Activated T-cell treated with anti-CD3 and anti-CD28 coated beads, Interleukin-2, amount 50 U/mL, for 24 hours (primary cell): ENCODE data around the gene PLCH1.
"Not testable (repeated sequence)": the region's sequence is repeated elsewhere in the genome, so short reads cannot be mapped to it uniquely, and the experiment has no call there.

Experiments
- DNase-seq: peaks from one replicate; pipeline ENCODE4 v3.0.0-alpha.2; 2020
- H3K27ac Mint-ChIP-seq: 2 replicates; pipeline ENCODE4 v1.8.0; 2020; ENCODE audit warnings: mild to moderate bottlenecking, mixed read lengths
- H3K27me3 Mint-ChIP-seq: 2 replicates; pipeline ENCODE4 v1.8.0; 2020; ENCODE audit warnings: mixed read lengths
- H3K36me3 Mint-ChIP-seq: 2 replicates; pipeline ENCODE4 v1.8.0; 2020; ENCODE audit warnings: low read depth, mixed read lengths
- H3K4me1 Mint-ChIP-seq: 2 replicates; pipeline ENCODE4 v1.8.0; 2020; ENCODE audit warnings: low read depth, mixed read lengths
- H3K4me3 Mint-ChIP-seq: 2 replicates; pipeline ENCODE4 v1.8.0; 2020; ENCODE audit warnings: mild to moderate bottlenecking, moderate library complexity, mixed read lengths
- H3K9me3 Mint-ChIP-seq: 2 replicates; pipeline ENCODE4 v1.8.0; 2020; ENCODE audit warnings: mixed read lengths

PLCH1 gene

DNA sequence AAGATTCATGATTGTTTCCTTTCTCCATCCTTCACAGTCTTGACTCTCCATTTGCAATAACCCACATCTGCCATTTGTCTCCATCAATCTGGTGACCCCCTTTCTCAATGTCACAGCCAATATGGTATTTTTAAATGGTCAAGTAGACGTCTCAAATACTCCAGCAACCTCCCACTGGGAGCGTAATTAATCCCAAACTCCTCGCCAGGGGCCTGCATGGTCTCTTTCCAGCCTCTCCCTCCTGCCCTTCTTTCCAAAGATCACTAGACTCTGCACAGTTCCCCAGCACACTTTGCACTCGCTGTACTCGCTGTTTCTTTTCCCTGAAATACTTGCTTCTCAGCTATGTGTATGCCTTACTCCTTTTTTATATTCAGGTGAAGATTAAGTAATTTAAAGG lies 115.3 kb downstream of the PLCH1 start:
- Mint-ChIP-seq H3K9me3 (peaks cover 2% of the 10 kb centered on the region), H3K27ac (no peak overlapping the region), H3K27me3 (no peaks in the 10 kb centered on the region), H3K36me3 (no peaks in the 10 kb centered on the region), H3K4me3 (no peak overlapping the region), H3K4me1 (no peaks in the 10 kb centered on the region)
- no peak for DNase-seq

DNA sequence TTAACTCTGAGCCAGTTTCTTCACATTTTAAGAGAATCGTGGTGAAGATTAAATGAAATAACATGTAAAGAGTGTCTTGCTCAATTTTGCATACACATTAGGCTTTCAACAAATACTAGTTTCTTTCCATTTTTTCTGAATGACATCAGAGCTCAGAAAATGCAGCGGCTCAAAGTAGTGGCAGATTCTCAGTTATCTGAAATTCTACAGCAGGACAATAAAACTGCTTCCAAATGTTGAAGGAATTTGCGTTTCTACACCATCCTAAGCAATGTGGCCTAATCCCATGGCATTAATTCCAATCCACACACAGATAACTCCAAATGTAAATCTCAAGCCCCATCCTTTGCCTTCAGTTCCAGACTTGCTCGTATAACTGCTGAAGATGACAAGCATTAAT lies 115.8 kb downstream of the PLCH1 start:
- Mint-ChIP-seq H3K27me3 (no peaks in the 10 kb centered on the region), H3K36me3 (no peaks in the 10 kb centered on the region), H3K4me3 (no peak overlapping the region), H3K9me3 (peaks cover 2% of the 10 kb centered on the region), H3K27ac (no peak overlapping the region), H3K4me1 (no peaks in the 10 kb centered on the region)
- no peak for DNase-seq

DNA sequence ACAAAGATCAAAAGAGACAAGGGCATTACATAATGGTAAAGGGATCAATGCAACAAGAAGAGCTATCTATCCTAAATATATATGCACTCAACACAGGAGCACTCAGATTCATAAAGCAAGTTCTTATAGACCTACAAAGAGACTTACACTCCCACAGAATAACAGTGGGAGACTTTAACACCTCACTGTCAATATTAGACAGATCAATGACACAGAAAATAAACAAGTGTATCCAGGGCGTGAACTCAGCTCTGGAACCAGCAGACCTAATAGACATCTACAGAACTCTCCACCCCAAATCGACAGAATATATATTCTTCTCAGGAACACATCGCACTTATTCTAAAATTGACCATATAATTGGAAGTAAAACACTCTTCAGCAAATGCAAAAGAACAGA lies 122.2 kb downstream of the PLCH1 start:
- H3K4me1 Mint-ChIP-seq, H3K27me3 Mint-ChIP-seq, H3K4me3 Mint-ChIP-seq, H3K9me3 Mint-ChIP-seq, DNase-seq, H3K27ac Mint-ChIP-seq, H3K36me3 Mint-ChIP-seq: not testable (repeated sequence)

DNA sequence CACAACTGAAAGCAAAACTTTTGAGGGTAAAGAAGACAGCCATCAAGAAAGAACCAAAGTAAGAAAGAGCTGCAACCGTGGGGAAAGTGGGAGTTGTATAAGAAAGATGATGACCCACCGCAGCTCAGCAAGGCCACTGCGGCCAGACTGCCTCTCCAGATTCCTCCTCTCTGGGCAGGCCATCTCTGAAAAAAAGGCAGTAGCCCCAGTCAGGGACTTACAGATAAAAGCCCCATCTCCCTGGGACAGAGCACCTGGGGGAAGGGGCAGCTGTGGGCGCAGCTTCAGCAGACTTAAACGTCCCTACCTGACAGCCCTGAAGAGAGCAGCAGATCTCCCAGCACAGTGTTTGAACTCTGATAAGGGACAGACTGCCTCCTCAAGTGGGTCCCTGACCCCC lies 124.3 kb downstream of the PLCH1 start:
- not testable (repeated sequence) for H3K4me3 Mint-ChIP-seq, H3K27me3 Mint-ChIP-seq, H3K36me3 Mint-ChIP-seq, DNase-seq, H3K9me3 Mint-ChIP-seq, H3K27ac Mint-ChIP-seq, H3K4me1 Mint-ChIP-seq

DNA sequence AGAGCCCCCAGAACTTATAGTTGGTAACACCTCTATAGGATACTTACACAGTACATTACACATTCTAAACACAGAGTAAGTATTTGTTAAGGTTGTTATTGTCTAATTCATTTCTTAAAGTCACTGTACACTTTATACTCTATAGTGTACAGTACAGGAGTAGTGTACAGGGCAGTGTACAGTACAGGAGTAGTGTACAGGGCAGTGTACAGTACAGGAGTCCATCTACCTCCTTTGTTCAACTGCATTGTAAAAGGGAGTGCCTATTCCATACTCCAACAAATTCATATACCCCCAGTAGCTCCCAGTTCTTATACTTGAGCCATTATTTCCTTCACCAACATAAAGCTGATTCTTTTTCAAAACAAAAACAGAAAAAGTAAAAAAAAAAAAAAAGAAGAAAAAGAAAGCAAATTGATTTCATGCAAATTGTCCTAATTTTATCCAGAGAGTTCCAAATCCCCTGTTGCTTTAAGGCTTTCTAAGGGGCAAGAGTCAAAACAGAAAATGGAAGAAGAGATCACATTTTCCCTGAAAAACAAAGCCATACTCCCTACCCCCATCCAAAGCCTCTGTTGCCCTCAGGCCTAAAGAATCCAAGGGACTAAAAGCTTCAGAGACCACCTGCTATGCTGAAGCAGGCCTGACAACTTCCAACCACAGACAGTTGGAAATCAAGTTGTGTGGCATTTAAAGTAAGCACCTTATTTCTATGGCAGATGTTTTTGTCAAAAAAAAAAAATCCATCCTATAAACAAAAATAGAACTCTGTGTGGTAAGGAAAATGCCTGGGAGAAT lies 125.6 kb downstream of the PLCH1 start:
- H3K4me3 Mint-ChIP-seq: no peak overlapping the region
- H3K9me3 Mint-ChIP-seq: peaks cover 5% of the 10 kb centered on the region
- H3K4me1 Mint-ChIP-seq: no peaks in the 10 kb centered on the region
- peaks cover 3% of the 10 kb centered on the region for H3K27me3 Mint-ChIP-seq
- DNase-seq: no peak
- no peak overlapping the region for H3K27ac Mint-ChIP-seq
- H3K36me3 Mint-ChIP-seq: no peaks in the 10 kb centered on the region

DNA sequence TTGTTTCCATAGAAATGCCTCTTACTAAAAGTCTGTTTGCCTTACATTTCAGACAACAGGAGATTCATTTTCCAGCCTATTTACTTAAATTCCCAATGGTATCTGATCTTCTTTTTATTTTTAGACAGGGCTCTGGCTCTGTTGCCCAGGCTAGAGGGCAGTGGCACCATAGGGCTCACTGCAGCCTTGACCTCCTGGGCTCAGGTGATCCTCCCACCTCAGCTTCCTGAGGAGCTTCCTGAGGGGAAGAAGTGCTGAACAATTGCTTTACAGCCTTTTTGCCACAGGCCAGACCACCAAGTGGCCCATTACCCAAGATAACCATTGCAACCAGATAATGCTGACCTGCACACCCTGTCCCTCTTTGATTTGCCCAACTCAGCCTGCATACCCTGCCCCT lies 126.3 kb downstream of the PLCH1 start:
- H3K4me1 Mint-ChIP-seq: no peaks in the 10 kb centered on the region
- H3K36me3 Mint-ChIP-seq: no peaks in the 10 kb centered on the region
- peaks cover 3% of the 10 kb centered on the region for H3K27me3 Mint-ChIP-seq
- no peak overlapping the region for H3K4me3 Mint-ChIP-seq
- no peak overlapping the region for H3K27ac Mint-ChIP-seq
- no peak for DNase-seq
- peaks cover 5% of the 10 kb centered on the region for H3K9me3 Mint-ChIP-seq

DNA sequence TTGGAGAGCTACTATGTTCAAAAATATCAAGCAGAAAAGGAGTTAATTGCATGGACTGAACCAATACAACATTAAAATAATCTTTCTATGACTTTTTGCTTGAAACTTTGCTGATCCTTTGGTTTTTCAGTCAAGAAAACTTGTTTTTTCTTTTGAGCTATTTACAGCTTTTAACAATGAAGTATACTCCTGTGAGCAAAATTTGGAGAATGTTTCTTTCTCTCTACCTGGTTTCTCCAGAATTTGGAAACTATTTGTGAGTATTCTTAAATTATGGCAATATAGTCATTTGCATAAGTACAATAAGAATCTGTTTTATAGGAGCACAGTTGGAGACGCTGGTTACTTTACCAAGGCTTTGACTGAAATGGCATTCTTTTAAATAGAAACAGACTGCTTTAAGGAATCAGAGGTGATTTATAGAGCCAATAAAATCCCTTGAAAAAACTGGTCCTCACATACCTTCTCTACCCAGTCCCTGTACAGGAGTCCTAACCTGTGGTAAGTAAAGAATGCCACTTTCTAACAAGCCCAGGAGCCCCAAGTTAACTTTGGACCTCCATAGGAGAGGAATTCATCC lies 127.4 kb downstream of the PLCH1 start:
- H3K27me3 Mint-ChIP-seq: peaks cover 3% of the 10 kb centered on the region
- peaks cover 7% of the 10 kb centered on the region for H3K9me3 Mint-ChIP-seq
- H3K36me3 Mint-ChIP-seq: no peaks in the 10 kb centered on the region
- no peak overlapping the region for H3K4me3 Mint-ChIP-seq
- no peaks in the 10 kb centered on the region for H3K4me1 Mint-ChIP-seq
- DNase-seq: no peak
- no peak overlapping the region for H3K27ac Mint-ChIP-seq

DNA sequence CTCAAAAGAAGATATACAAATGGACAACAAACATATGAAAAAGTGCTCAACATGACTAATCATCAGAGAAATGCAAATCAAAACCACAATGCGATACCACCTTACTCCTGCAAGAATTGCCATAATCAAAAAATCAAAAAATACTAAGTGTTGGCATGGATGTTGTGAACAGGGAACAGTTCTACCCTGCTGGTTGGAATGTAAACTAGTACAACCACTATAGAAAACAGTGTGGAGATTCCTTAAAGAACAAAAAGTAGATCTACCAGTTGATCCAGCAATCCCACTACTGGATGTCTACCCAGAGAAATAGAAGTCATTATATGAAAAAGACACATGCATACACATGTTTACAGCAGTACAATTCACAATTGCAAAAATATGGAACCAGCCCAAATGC lies 129.7 kb downstream of the PLCH1 start:
- H3K9me3 Mint-ChIP-seq: peaks cover 10% of the 10 kb centered on the region
- DNase-seq, H3K4me1 Mint-ChIP-seq, H3K36me3 Mint-ChIP-seq, H3K27me3 Mint-ChIP-seq, H3K4me3 Mint-ChIP-seq, H3K27ac Mint-ChIP-seq: not testable (repeated sequence)

DNA sequence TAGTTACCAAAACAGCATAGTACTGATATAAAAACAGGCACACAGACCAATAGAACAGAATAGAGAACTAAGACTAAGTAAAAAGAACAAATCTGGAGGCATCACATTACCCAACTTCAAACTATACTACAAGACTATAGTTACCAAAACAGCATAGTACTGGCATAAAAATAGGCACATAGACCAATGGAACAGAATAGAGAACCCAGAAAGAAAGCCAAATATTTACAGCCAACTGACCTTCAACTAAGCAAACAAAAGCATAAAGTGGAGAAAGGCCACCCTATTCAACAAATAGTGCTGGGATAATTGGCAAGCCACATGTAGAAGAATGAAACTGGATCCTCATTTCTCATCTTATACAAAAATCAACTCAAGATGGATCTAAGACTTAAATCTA lies 130.5 kb downstream of the PLCH1 start:
- H3K36me3 Mint-ChIP-seq, H3K27ac Mint-ChIP-seq, H3K4me1 Mint-ChIP-seq, DNase-seq, H3K27me3 Mint-ChIP-seq, H3K4me3 Mint-ChIP-seq: not testable (repeated sequence)
- H3K9me3 Mint-ChIP-seq: peaks cover 14% of the 10 kb centered on the region

DNA sequence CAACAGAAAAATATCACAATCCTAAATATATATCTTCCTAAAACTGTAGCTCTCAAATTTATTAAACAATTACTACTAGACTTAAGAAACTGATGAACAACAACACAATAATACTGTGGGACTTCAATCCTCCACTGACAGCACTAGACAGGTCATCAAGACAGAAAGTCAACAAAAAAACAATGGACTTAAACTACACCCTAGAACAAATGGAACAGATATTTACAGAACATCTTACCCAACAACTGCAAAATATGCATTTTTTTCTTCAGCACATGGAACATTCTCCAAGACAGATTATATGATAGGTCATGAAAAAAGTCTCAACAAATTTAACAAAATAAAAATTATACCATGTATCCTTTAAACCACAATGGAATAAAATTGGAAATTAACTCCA lies 133.4 kb downstream of the PLCH1 start:
- Mint-ChIP-seq H3K27ac (no peak overlapping the region), H3K4me3 (no peak overlapping the region), H3K36me3 (no peaks in the 10 kb centered on the region), H3K27me3 (no peaks in the 10 kb centered on the region), H3K9me3 (peaks cover 22% of the 10 kb centered on the region), H3K4me1 (no peaks in the 10 kb centered on the region)
- no peak for DNase-seq

DNA sequence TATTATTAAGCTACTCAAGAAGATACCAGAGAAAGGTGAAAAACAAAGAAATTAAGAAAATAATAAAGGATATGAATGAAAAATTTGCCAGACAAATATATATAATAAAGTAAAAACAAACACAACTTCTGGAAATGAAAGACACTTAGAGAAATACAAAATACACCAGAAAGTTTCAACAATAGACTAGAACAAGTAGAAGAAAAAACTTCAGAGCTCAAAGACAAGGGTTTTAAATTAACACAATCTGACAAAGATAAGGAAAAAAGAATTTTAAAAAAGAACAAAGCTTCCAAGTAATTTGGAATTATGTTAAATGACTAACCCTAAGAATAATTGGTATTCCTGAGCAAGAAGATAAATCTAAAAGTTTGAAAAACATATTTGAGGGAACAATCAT lies 135.3 kb downstream of the PLCH1 start:
- H3K36me3 Mint-ChIP-seq: no peaks in the 10 kb centered on the region
- no peak overlapping the region for H3K27ac Mint-ChIP-seq
- peaks cover 17% of the 10 kb centered on the region for H3K9me3 Mint-ChIP-seq
- no peak for DNase-seq
- no peaks in the 10 kb centered on the region for H3K27me3 Mint-ChIP-seq
- no peaks in the 10 kb centered on the region for H3K4me1 Mint-ChIP-seq
- H3K4me3 Mint-ChIP-seq: no peak overlapping the region

DNA sequence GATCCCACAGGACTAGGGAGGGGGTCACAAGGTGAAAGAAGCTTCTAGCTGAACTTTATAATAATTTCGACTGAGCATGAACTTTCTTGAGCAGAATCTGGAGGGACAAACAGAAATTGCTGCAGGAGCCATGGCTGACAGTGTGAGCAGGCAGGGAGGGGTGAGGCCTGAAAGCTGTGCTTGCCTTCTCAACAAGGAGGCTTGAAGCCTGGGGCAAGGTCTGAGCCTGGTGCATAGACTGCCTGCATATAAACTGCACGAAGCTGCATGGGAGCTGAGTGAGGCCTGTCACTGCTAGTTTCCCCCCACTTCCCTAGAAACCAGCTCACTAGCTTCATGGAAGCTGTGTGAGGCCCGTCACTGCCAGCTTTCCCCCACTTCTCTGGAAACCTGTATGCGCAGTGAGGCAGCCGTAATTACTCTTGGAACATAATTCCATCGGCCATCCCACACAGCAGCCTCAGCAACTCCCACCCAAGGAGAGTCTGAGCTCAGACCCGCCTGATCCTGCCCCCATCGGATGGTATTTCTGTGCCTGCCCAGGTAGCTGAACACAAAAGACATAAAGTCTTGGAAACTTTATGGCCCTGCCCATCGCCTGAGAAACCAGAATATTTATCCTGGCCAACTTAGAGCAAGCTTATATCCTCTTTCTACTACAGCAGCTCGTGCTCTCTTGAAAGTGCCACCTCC lies 136.5 kb downstream of the PLCH1 start:
- Mint-ChIP-seq H3K27ac (no peak overlapping the region), H3K36me3 (no peaks in the 10 kb centered on the region), H3K9me3 (peaks cover 17% of the 10 kb centered on the region), H3K4me3 (no peak overlapping the region), H3K4me1 (no peaks in the 10 kb centered on the region), H3K27me3 (no peaks in the 10 kb centered on the region)
- DNase-seq: no peak

DNA sequence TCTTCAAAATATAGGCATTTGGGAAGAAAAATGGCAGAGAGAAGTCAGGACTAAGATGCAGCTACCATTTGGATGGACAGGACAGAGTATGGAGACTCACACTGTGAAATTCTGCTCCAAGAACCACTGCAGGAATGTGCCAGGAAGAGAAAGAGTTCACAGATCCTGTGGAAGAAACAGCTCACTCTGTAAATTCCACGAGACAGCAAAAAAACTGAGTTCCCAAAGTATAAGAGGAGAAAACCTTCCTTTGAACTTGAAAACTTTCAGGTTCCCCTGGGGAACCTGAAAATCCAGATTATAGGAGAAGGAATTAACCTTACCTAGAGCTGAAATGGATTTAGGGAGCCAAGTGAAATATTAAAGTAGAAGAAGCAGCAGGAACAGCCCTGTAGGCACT lies 137.1 kb downstream of the PLCH1 start:
- DNase-seq: no peak
- Mint-ChIP-seq H3K4me3 (no peak overlapping the region), H3K9me3 (peaks cover 15% of the 10 kb centered on the region), H3K27me3 (no peaks in the 10 kb centered on the region), H3K36me3 (no peaks in the 10 kb centered on the region), H3K27ac (no peak overlapping the region), H3K4me1 (no peaks in the 10 kb centered on the region)

DNA sequence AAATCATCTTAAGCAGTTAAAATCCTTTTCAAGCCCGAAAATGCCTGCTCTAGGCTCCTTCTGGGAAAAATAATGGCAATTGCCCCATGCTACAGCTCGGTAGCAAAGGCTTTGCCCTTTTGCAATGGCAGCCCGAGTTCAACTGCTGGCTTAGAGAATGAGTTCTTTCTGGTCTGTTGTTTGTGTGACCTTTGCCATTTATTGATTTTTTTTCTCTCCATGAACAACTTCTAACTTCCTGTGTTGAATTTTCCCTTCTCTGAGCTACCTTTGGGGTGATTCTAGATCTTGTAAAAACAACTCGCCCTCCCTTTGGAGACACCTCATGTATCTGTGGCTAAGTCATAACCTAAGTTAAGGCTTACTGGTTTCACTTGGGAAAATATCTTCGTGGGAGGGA lies 139.3 kb downstream of the PLCH1 start:
- H3K27me3 Mint-ChIP-seq: no peaks in the 10 kb centered on the region
- DNase-seq: no peak
- H3K27ac Mint-ChIP-seq: no peak overlapping the region
- H3K4me1 Mint-ChIP-seq: peaks cover 2% of the 10 kb centered on the region
- no peak overlapping the region for H3K4me3 Mint-ChIP-seq
- H3K36me3 Mint-ChIP-seq: no peaks in the 10 kb centered on the region
- H3K9me3 Mint-ChIP-seq: peaks cover 11% of the 10 kb centered on the region

DNA sequence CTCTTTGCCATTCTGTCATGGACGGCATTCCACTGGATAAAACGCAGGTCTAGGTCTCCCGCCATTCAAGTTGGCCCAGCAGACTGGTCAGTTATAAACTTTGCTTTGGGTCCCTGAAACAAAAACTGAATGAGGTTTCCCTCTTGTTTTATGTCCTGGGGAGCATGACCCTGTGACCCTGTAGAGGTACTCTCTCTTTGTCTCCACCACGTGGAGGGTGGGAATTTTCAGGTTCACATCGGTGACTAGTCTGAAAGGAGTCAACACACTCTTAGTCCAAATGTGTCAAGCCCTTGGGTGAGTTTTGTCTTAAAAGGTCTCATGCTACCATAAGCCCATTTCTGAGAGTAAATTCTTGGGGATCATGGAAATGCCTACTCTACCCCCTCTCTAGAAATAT lies 139.9 kb downstream of the PLCH1 start:
- Mint-ChIP-seq H3K4me1 (peaks cover 2% of the 10 kb centered on the region), H3K9me3 (peaks cover 11% of the 10 kb centered on the region), H3K4me3 (no peak overlapping the region), H3K27ac (no peak overlapping the region), H3K27me3 (no peaks in the 10 kb centered on the region), H3K36me3 (no peaks in the 10 kb centered on the region)
- no peak for DNase-seq
